NT2/D1 (cell line): ENCODE measurements around the gene UBASH3B.
"Not testable (repeated sequence)": the region's sequence is repeated elsewhere in the genome, so short reads cannot be mapped to it uniquely, and the experiment has no call there.

Experiments
- DNase-seq: peaks from one replicate; pipeline ENCODE4 v3.0.0-alpha.2; 2011; ENCODE audit warnings: low read depth, low spot score
- H3K27me3 ChIP-seq: 2 replicates; pipeline ENCODE4 v1.6.0; 2011; ENCODE audit warnings: mild to moderate bottlenecking; ENCODE audit not compliant: insufficient read length, insufficient read depth
- H3K36me3 ChIP-seq: 2 replicates; pipeline ENCODE4 v1.6.1; 2011; ENCODE audit warnings: mild to moderate bottlenecking, low read length, mixed read lengths; ENCODE audit not compliant: insufficient read depth, insufficient read length
- H3K4me1 ChIP-seq: 2 replicates; pipeline ENCODE4 v1.5.1; 2011; ENCODE audit not compliant: insufficient read depth, insufficient read length
- H3K4me3 ChIP-seq: 2 replicates; pipeline ENCODE4 v1.5.1; 2011; ENCODE audit warnings: low read depth; ENCODE audit not compliant: insufficient read length
- H3K9ac ChIP-seq: 2 replicates; pipeline ENCODE4 v1.6.0; 2011; ENCODE audit warnings: low read depth; ENCODE audit not compliant: insufficient read length
- H3K9me3 ChIP-seq: 2 replicates; pipeline ENCODE4 v1.5.1; 2011; ENCODE audit warnings: mild to moderate bottlenecking, low read length; ENCODE audit not compliant: insufficient read depth
- SUZ12 ChIP-seq: IDR thresholded peaks from 2 replicates; pipeline ENCODE4 v1.6.1; 2011; ENCODE audit not compliant: insufficient read length, insufficient read depth; ENCODE audit errors: extremely low read depth
- YY1 ChIP-seq: IDR thresholded peaks from 2 replicates; pipeline ENCODE4 v1.6.1; 2011; ENCODE audit not compliant: insufficient read length, insufficient read depth
- ZNF274 ChIP-seq: IDR thresholded peaks from 2 replicates; pipeline ENCODE4 v1.6.1; 2011; ENCODE audit warnings: mild to moderate bottlenecking, low read depth, low read length

The UBASH3B gene

GRCh38 chr11:122820158-122820557 is 164.6 kb downstream of the UBASH3B start:
- H3K27me3 ChIP-seq = no peaks in the 10 kb centered on the region
- H3K4me1 ChIP-seq = peaks cover 2% of the 10 kb centered on the region
- TF ChIP-seq ZNF274 = no peak
- TF ChIP-seq SUZ12 = no peak
- TF ChIP-seq YY1 = no peak
- no peak overlapping the region for H3K4me3 ChIP-seq
- H3K36me3 ChIP-seq = no peaks in the 10 kb centered on the region
- H3K9me3 ChIP-seq = peaks cover 44% of the 10 kb centered on the region
- no peak for DNase-seq
- H3K9ac ChIP-seq = no peak overlapping the region

DNA sequence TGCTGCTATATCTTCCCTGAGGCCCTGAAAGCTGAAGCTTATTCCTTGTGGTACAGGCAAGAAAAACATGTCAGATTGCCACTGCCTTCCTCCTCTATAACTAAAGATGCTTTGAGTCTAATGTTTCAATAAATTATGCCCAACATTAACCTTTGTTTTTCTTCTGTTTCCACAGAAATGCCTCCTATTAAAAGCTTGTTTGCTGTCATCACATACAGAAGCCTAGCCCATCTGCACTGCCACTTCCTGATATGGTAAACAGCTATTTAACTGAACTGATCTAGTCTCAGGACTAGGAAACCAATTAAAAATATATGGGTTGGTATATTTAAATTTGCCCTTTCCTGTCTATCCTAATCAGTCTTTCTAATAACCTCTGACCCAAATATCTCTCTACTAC is 165.6 kb downstream of the UBASH3B start:
- Histone ChIP-seq H3K4me1 (peaks cover 2% of the 10 kb centered on the region), H3K36me3 (no peaks in the 10 kb centered on the region), H3K27me3 (no peaks in the 10 kb centered on the region), H3K9ac (no peak overlapping the region), H3K4me3 (no peak overlapping the region), H3K9me3 (peaks cover 44% of the 10 kb centered on the region)
- no peak for DNase-seq
- TF ChIP-seq SUZ12 (no peak), ZNF274 (no peak), YY1 (no peak)

DNA sequence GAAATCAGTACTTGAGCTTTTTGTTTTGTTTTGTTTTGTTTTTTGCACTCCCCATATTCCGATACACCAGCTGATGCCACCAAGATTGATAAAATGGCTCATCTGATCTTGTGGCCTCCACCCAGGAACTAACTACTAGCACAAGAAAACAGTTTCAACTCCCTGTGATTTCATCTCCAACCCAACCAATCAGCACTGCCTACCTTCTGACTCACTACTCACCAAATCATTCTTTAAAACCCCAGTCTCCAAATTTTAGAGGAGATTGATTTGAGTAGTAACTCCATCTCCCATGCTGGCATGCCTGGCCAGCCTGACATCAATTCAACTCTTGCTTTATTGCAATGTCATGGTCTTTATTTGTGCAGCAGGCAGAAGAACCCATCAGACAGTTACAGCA is 166.7 kb downstream of the UBASH3B start:
- Histone ChIP-seq H3K27me3 (no peaks in the 10 kb centered on the region), H3K9ac (no peak overlapping the region), H3K4me1 (peaks cover 2% of the 10 kb centered on the region), H3K4me3 (no peak overlapping the region), H3K36me3 (no peaks in the 10 kb centered on the region), H3K9me3 (peaks cover 44% of the 10 kb centered on the region)
- no peak for DNase-seq
- TF ChIP-seq SUZ12 (no peak), ZNF274 (no peak), YY1 (no peak)

GRCh38 chr11:122823564-122823963 is 168.0 kb downstream of the UBASH3B start:
- Histone ChIP-seq H3K36me3 (no peaks in the 10 kb centered on the region), H3K27me3 (no peaks in the 10 kb centered on the region), H3K9ac (no peak overlapping the region), H3K4me3 (no peak overlapping the region), H3K9me3 (peaks cover 39% of the 10 kb centered on the region), H3K4me1 (peaks cover 2% of the 10 kb centered on the region)
- no peak for DNase-seq
- TF ChIP-seq SUZ12 (no peak), ZNF274 (no peak)

DNA sequence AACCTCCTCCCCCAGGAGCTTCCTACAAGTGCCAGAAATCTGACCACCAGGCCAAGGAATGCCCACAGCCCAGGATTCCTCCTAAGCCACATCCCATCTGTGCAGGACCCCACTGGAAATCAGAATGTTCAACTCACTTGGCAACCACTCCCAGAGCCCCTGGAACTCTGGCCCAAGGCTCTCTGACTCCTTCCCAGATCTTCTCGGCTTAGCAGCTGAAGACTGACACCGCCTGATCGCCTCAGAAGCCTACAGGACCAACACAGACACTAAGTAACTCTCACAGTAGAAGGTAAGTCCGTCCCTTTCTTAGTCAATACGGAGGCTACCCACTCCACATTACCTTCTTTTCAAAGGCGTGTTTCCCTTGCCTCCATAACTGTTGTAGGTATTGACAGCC is 173.8 kb downstream of the UBASH3B start:
- not testable (repeated sequence) for H3K9me3 ChIP-seq, H3K36me3 ChIP-seq, H3K27me3 ChIP-seq, H3K9ac ChIP-seq, DNase-seq, H3K4me3 ChIP-seq, H3K4me1 ChIP-seq

- H3K36me3 ChIP-seq, DNase-seq, H3K27me3 ChIP-seq, H3K4me1 ChIP-seq, H3K4me3 ChIP-seq, H3K9ac ChIP-seq, H3K9me3 ChIP-seq: not testable (repeated sequence)
These were observed 176.8 kb downstream of the UBASH3B start for GRCh38 chr11:122832297-122832696.

DNA sequence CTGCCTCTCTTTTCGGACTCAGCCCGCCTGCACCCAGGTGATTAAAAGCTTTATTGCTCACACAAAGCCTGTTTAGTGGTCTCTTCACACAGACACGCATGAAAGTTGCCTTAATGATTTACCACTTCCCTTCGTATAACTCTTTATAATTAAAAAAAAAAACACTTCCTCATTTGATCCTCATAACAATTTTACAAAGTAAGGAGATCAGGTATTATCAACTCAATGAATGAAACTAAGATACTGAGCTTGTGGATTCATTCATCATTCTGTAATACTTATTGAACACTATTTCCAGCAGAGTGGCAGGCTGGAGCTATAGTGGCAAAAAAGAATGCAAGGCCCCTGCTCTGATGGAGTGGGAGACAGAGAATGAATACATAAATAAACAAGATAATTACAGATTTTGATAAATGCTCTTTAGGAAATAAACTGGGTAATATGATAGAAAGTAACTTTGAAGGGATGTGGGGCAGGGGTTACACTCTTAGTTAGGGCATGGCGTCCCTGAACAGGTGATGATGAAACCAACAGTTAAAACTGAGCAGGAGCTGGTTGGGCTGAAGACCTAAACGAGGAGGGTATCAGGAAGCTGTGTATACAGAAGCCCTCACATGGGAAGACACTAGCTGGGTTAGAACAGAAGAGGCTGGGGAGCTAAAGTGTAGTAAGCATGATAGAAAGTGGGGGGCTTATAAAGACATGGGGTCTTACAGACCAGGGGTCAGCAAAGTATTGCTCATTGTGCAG is 177.4 kb downstream of the UBASH3B start:
- no peak overlapping the region for H3K4me3 ChIP-seq
- no peak overlapping the region for H3K9ac ChIP-seq
- no peaks in the 10 kb centered on the region for H3K9me3 ChIP-seq
- no peaks in the 10 kb centered on the region for H3K4me1 ChIP-seq
- TF ChIP-seq ZNF274 (no peak), YY1 (no peak), SUZ12 (no peak)
- no peaks in the 10 kb centered on the region for H3K36me3 ChIP-seq
- H3K27me3 ChIP-seq = no peaks in the 10 kb centered on the region
- no peak for DNase-seq
